Activated CD4-positive, alpha-beta T cell treated with anti-CD3 and anti-CD28 coated beads, Interleukin-2, amount 50 U/mL, for 16 hours (primary cell): ENCODE measurements around the gene RBM28.

Experiments used
- DNase-seq: peaks from one replicate; pipeline ENCODE4 v3.0.0-alpha.2; 2020

RBM28 gene

GRCh38 chr7:128255271-128255670 lies 88.4 kb downstream of the RBM28 start:
- DNase-seq: no peak

GRCh38 chr7:128254470-128254869 lies 89.2 kb downstream of the RBM28 start:
- DNase-seq: no peak

GRCh38 chr7:128253701-128254100 lies 90.0 kb downstream of the RBM28 start:
- no peak for DNase-seq

GRCh38 chr7:128251337-128251736 lies 92.4 kb downstream of the RBM28 start:
- no peak for DNase-seq
